Aorta (tissue), 5 donors: ENCODE results near the gene DNER. TPM values are rescaled to one million over a fixed set of nuclear protein-coding genes. Genes with fewer than 3 reads are reported as not detected.

ENCODE experiments used
- ATAC-seq: fragments of 200-7000 bp; cut with Tn5 transposase; one replicate; pipeline ENCODE4 v1.9.1; 2022; ENCODE audit warnings: moderate library complexity; ENCODE audit not compliant: low FRiP score
- DNase-seq, 2 donors: peaks; one replicate each; pipeline ENCODE4 v3.0.0-alpha.2; 2020
- H3K27ac ChIP-seq, 2 donors: one replicate each; pipeline ENCODE4 v1.5.1; 2013; ENCODE audit warnings: low read length in 2 of 2, mild to moderate bottlenecking in 2 of 2, moderate library complexity in 2 of 2, control low read depth in 1 of 2, inconsistent platforms in 1 of 2, low read depth in 1 of 2
- H3K27me3 ChIP-seq, 2 donors: one replicate each; pipeline ENCODE4 v1.6.1; 2013; ENCODE audit warnings: control low read depth in 1 of 2, low read length in 1 of 2, mild to moderate bottlenecking in 1 of 2, moderate library complexity in 1 of 2; ENCODE audit not compliant: insufficient read depth in 2 of 2, control insufficient read depth in 1 of 2
- H3K36me3 ChIP-seq, 2 donors: one replicate each; pipeline ENCODE4 v1.6.1; 2013; ENCODE audit warnings: control low read depth in 1 of 2, low read length in 1 of 2, mild to moderate bottlenecking in 1 of 2; ENCODE audit not compliant: insufficient read depth in 2 of 2, control insufficient read depth in 1 of 2
- H3K4me1 ChIP-seq, 2 donors: one replicate each; pipeline ENCODE4 v1.6.1; 2013; ENCODE audit warnings: low read length in 2 of 2, control low read depth in 1 of 2, mild to moderate bottlenecking in 1 of 2, moderate library complexity in 1 of 2; ENCODE audit not compliant: insufficient read depth in 2 of 2, control insufficient read depth in 1 of 2
- H3K4me3 ChIP-seq, 2 donors: one replicate each; pipeline ENCODE4 v1.5.1; 2013; ENCODE audit warnings: low read length in 2 of 2, control low read depth in 1 of 2, mild to moderate bottlenecking in 1 of 2
- H3K9me3 ChIP-seq: one replicate; pipeline ENCODE4 v1.6.1; 2013; ENCODE audit warnings: mild to moderate bottlenecking, low read length; ENCODE audit not compliant: control insufficient read depth
- WGBS, 2 donors: extraction: QIAGEN DNeasy Blood & Tissue Kit; methylation state at CpG; one replicate each; pipeline ENCODE4 v1.1.7; 2013; 5-methylcytosine and 5-hydroxymethylcytosine counted together
- intact Hi-C, 2 donors: fragments of 100-400 bp; cut with DNase I; formaldehyde crosslinking; loops; one replicate each; pipeline versions ENCODE4 v1.14.2 to v1.15.0; 2022
- polyA plus RNA-seq, 2 donors: library from polyadenylated mRNA; stranded (reverse); fragments of 200-250 nt; gene quantifications; one replicate each; pipeline ENCODE4 v1.2.3, GENCODE V29; 2013
- total RNA-seq, 2 donors: library from RNA; stranded (reverse); fragmentation: NEBNext Ultra II Directional; extraction: Animal tissue kit (Norgen Biotek cat#: 25700); gene quantifications; one replicate each; pipeline ENCODE4 v1.2.1, GENCODE V29; 2021
- donor health status: healthy with polysubstance abuse.
- donor health status: Bipolar disorder and iron deficiency.
- donor health status: DM: no; HTN: no; CAD: no.
- donor health status: DM: no; HTN: no; CAD: no.
- donor health status: DM: yes; HTN: yes; CAD: no.

Gene DNER
- total and polyA plus RNA-seq, 4 donors = 0.45 to 2.5 (median 1.1) TPM

- no peak overlapping the region for H3K4me3 ChIP-seq
- H3K4me1 ChIP-seq = peaks cover 0 to 1% of the 10 kb centered on the region in 2 donors
- ATAC-seq (no peak), DNase-seq (no peak)
- no peaks in the 10 kb centered on the region for H3K27me3 ChIP-seq
- H3K27ac ChIP-seq = no peak overlapping the region
- intact Hi-C loops = no loop called here
- H3K9me3 ChIP-seq = peaks cover 8% of the 10 kb centered on the region
- no peaks in the 10 kb centered on the region for H3K36me3 ChIP-seq
- WGBS, 2 donors = 83 to 86% methylated on average over 3 of the region's 3 CpGs
Measured at GRCh38 chr2:229738024-229738625, 23.8 kb upstream of the DNER start.

- no peak overlapping the region for H3K4me3 ChIP-seq
- peaks cover 5% of the 10 kb centered on the region for H3K9me3 ChIP-seq
- no peak for ATAC-seq
- H3K4me1 ChIP-seq = no peaks in the 10 kb centered on the region
- H3K27me3 ChIP-seq = no peaks in the 10 kb centered on the region
- no peaks in the 10 kb centered on the region for H3K36me3 ChIP-seq
- WGBS, 2 donors = 43 to 57% methylated on average over 1 of the region's 1 CpG
- DNase-seq = no peak
- intact Hi-C loops = no loop called here
- no peak overlapping the region for H3K27ac ChIP-seq
Measured at GRCh38 chr2:229734410-229734809, 20.1 kb upstream of the DNER start.

GRCh38 chr2:229733611-229734245 is 19.4 kb upstream of the DNER start:
- Histone ChIP-seq H3K4me3 (no peak overlapping the region), H3K36me3 (no peaks in the 10 kb centered on the region), H3K27ac (no peak overlapping the region), H3K4me1 (no peaks in the 10 kb centered on the region), H3K9me3 (peaks cover 4% of the 10 kb centered on the region), H3K27me3 (no peaks in the 10 kb centered on the region)
- DNase-seq (no peak), ATAC-seq (no peak)
- intact Hi-C loops = no loop called here
- 68 to 78% methylated on average over 6 of the region's 6 CpGs for WGBS, 2 donors

- intact Hi-C loops = no loop called here
- DNase-seq (no peak), ATAC-seq (no peak)
- H3K27ac ChIP-seq = no peak overlapping the region
- H3K4me1 ChIP-seq = no peaks in the 10 kb centered on the region
- H3K27me3 ChIP-seq = no peaks in the 10 kb centered on the region
- no peaks in the 10 kb centered on the region for H3K36me3 ChIP-seq
- H3K9me3 ChIP-seq = peaks cover 4% of the 10 kb centered on the region
- 82 to 91% methylated on average over 6 of the region's 6 CpGs for WGBS, 2 donors
- H3K4me3 ChIP-seq = no peak overlapping the region
Measured at GRCh38 chr2:229732897-229733296, 18.5 kb upstream of the DNER start.

- WGBS, 2 donors = 28 to 34% methylated on average over 4 of the region's 4 CpGs
- intact Hi-C loops = no loop called here
- Histone ChIP-seq H3K36me3 (no peaks in the 10 kb centered on the region), H3K27me3 (no peaks in the 10 kb centered on the region), H3K4me1 (no peaks in the 10 kb centered on the region), H3K27ac (no peak overlapping the region), H3K4me3 (no peak overlapping the region), H3K9me3 (peaks cover 4% of the 10 kb centered on the region)
- DNase-seq (no peak), ATAC-seq (peak; percentile 33)
Measured at GRCh38 chr2:229731916-229732315, 17.6 kb upstream of the DNER start.

GRCh38 chr2:229731363-229731762 is 17.0 kb upstream of the DNER start:
- Histone ChIP-seq H3K4me3 (no peak overlapping the region), H3K4me1 (no peaks in the 10 kb centered on the region), H3K27me3 (no peaks in the 10 kb centered on the region), H3K27ac (no peak overlapping the region), H3K36me3 (no peaks in the 10 kb centered on the region), H3K9me3 (peaks cover 4% of the 10 kb centered on the region)
- intact Hi-C loops = no loop called here
- DNase-seq = no peak
- ATAC-seq = no peak
- WGBS, 2 donors = 76 to 82% methylated on average over 5 of the region's 5 CpGs

GRCh38 chr2:229728370-229728769 is 14.0 kb upstream of the DNER start:
- ATAC-seq = no peak
- intact Hi-C loops = no loop called here

GRCh38 chr2:229726643-229727042 is 12.3 kb upstream of the DNER start:
- ATAC-seq (no peak), DNase-seq (no peak)
- Histone ChIP-seq H3K27ac (no peak overlapping the region), H3K4me1 (no peaks in the 10 kb centered on the region), H3K27me3 (no peaks in the 10 kb centered on the region), H3K4me3 (no peak overlapping the region), H3K9me3 (no peaks in the 10 kb centered on the region), H3K36me3 (no peaks in the 10 kb centered on the region)
- intact Hi-C loops = no loop called here
- 85% methylated on average over 2 of the region's 2 CpGs for WGBS, 2 donors

More at GRCh38 chr2:229728370-229728769, 14.0 kb upstream of the DNER start:
- no peak overlapping the region for H3K4me3 ChIP-seq
- H3K9me3 ChIP-seq = no peaks in the 10 kb centered on the region
- H3K27me3 ChIP-seq = no peaks in the 10 kb centered on the region
- DNase-seq = no peak
- no peaks in the 10 kb centered on the region for H3K4me1 ChIP-seq
- H3K36me3 ChIP-seq = no peaks in the 10 kb centered on the region
- H3K27ac ChIP-seq = no peak overlapping the region
